Measurements from ENCODE around the gene SLC7A10. TPM values are rescaled to one million over a fixed set of nuclear protein-coding genes. Genes with fewer than 3 reads are reported as not detected.

Gene SLC7A10
- total and polyA plus RNA-seq, 2 donors (not counting 1 experiment from before 2014, with no cell fraction given): not detected

GRCh38 chr19:33220735-33221134 is 4.9 kb downstream of the SLC7A10 start:
- Histone ChIP-seq H4K20me1 (ENCODE audit: control insufficient read depth, extremely low read depth, insufficient read depth, low read length) (no peaks in the 10 kb centered on the region), H2AFZ (ENCODE audit: low read length) (no peak overlapping the region), H3K9me3 (ENCODE audit: control insufficient read depth, insufficient read depth, low read depth, low read length) (no peaks in the 10 kb centered on the region), H3K4me3 (replicated peaks in 1 of 4; ENCODE audit: control extremely low read depth in 1 of 4, insufficient read depth in 1 of 4, low read depth in 3 of 4, low read length in 4 of 4) (no peak overlapping the region), H3K9ac (ENCODE audit: insufficient read depth, low read length) (no peak overlapping the region), H3K36me3 (ENCODE audit: control insufficient read depth, insufficient read depth, low read length) (no peaks in the 10 kb centered on the region), H3K27me3 (ENCODE audit: control insufficient read depth, insufficient read depth, low read length) (peaks cover 17% of the 10 kb centered on the region), H3K4me1 (ENCODE audit: control insufficient read depth, extremely low read depth, insufficient read depth, low read length) (no peaks in the 10 kb centered on the region), H3K79me2 (ENCODE audit: control insufficient read depth, insufficient read depth, low read length) (no peaks in the 10 kb centered on the region), H3K4me2 (ENCODE audit: extremely low read depth, insufficient read depth, low read length) (no peak overlapping the region), H3K27ac (ENCODE audit: insufficient read depth, low read length) (no peak overlapping the region)
- DNase-seq (ENCODE audit: low read depth in 2 of 2): no peak
- no peak for TF ChIP-seq CTCF (conservative IDR thresholded peaks at IDR 0.05 in 1 of 2, IDR thresholded peaks at IDR 0.05 in 1 of 2; ENCODE audit: low read depth in 1 of 2, low read length in 2 of 2)
- no peak for TF ChIP-seq EZH2 (IDR thresholded peaks at IDR 0.05; ENCODE audit: low read length, missing control alignments)

GRCh38 chr19:33220115-33220514 is 5.5 kb downstream of the SLC7A10 start:
- Histone ChIP-seq H3K4me3 (replicated peaks in 1 of 4; ENCODE audit: control extremely low read depth in 1 of 4, insufficient read depth in 1 of 4, low read depth in 3 of 4, low read length in 4 of 4) (no peak overlapping the region), H3K79me2 (ENCODE audit: control insufficient read depth, insufficient read depth, low read length) (no peaks in the 10 kb centered on the region), H3K36me3 (ENCODE audit: control insufficient read depth, insufficient read depth, low read length) (no peaks in the 10 kb centered on the region), H3K4me1 (ENCODE audit: control insufficient read depth, extremely low read depth, insufficient read depth, low read length) (no peaks in the 10 kb centered on the region), H4K20me1 (ENCODE audit: control insufficient read depth, extremely low read depth, insufficient read depth, low read length) (no peaks in the 10 kb centered on the region), H3K27me3 (ENCODE audit: control insufficient read depth, insufficient read depth, low read length) (peaks cover 12% of the 10 kb centered on the region), H3K4me2 (ENCODE audit: extremely low read depth, insufficient read depth, low read length) (no peak overlapping the region), H2AFZ (ENCODE audit: low read length) (no peak overlapping the region), H3K9ac (ENCODE audit: insufficient read depth, low read length) (no peak overlapping the region), H3K9me3 (ENCODE audit: control insufficient read depth, insufficient read depth, low read depth, low read length) (no peaks in the 10 kb centered on the region), H3K27ac (ENCODE audit: insufficient read depth, low read length) (no peak overlapping the region)
- no peak for TF ChIP-seq EZH2 (IDR thresholded peaks at IDR 0.05; ENCODE audit: low read length, missing control alignments)
- TF ChIP-seq CTCF (conservative IDR thresholded peaks at IDR 0.05 in 1 of 2, IDR thresholded peaks at IDR 0.05 in 1 of 2; ENCODE audit: low read depth in 1 of 2, low read length in 2 of 2): no peak
- DNase-seq (ENCODE audit: low read depth in 2 of 2): no peak

DNA sequence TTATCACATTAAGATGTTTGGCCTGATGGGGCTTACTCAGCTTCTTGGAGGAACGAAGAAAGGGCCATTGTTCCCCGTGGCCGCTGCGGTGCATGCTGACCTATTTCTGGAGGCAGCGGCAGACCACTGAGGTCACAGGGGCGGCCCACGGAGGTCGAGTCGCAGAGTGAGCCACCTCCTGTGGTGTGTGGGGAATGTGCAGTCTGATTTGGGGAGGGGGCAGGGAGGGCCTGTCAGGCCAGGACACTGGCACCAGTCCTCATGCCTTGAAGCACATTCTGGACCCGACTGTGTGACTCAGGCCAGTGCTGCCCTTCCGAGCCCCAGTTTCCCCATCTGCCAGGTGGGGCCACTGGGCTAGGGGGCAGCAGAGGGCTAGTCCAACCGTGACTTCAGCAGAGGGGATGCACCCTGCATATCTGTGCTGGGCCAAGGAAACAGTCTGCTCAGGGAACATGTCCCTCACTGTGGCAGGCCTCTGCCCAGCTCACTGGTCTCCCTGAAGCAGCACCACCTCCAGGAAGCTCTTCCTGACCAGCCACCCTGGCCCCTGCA is 6.3 kb downstream of the SLC7A10 start:
- peak in 1 of 2 donors; percentile 24 for TF ChIP-seq CTCF (conservative IDR thresholded peaks at IDR 0.05 in 1 of 2, IDR thresholded peaks at IDR 0.05 in 1 of 2; ENCODE audit: low read depth in 1 of 2, low read length in 2 of 2)
- TF ChIP-seq EZH2 (IDR thresholded peaks at IDR 0.05; ENCODE audit: low read length, missing control alignments): no peak
- H4K20me1 ChIP-seq (ENCODE audit: control insufficient read depth, extremely low read depth, insufficient read depth, low read length): no peaks in the 10 kb centered on the region
- DNase-seq (ENCODE audit: low read depth in 2 of 2): peak in 1 of 2 donors; percentile 88
- no peak overlapping the region for H3K4me3 ChIP-seq (replicated peaks in 1 of 4; ENCODE audit: control extremely low read depth in 1 of 4, insufficient read depth in 1 of 4, low read depth in 3 of 4, low read length in 4 of 4)
- H3K79me2 ChIP-seq (ENCODE audit: control insufficient read depth, insufficient read depth, low read length): no peaks in the 10 kb centered on the region
- peaks cover 5% of the 10 kb centered on the region for H3K27me3 ChIP-seq (ENCODE audit: control insufficient read depth, insufficient read depth, low read length)
- no peak overlapping the region for H3K9ac ChIP-seq (ENCODE audit: insufficient read depth, low read length)
- H2AFZ ChIP-seq (ENCODE audit: low read length): no peak overlapping the region
- no peaks in the 10 kb centered on the region for H3K4me1 ChIP-seq (ENCODE audit: control insufficient read depth, extremely low read depth, insufficient read depth, low read length)
- H3K9me3 ChIP-seq (ENCODE audit: control insufficient read depth, insufficient read depth, low read depth, low read length): no peaks in the 10 kb centered on the region
- H3K27ac ChIP-seq (ENCODE audit: insufficient read depth, low read length): no peak overlapping the region
- H3K36me3 ChIP-seq (ENCODE audit: control insufficient read depth, insufficient read depth, low read length): no peaks in the 10 kb centered on the region
- H3K4me2 ChIP-seq (ENCODE audit: extremely low read depth, insufficient read depth, low read length): no peak overlapping the region

All from fibroblast of lung (primary cell).